Putamen (tissue), 1 donor: ENCODE data around the gene ANTXR1.

ENCODE experiments used
- DNase-seq: peaks from one replicate; pipeline ENCODE4 v3.0.0-alpha.2; 2016; ENCODE audit warnings: low spot score

The ANTXR1 gene

DNA sequence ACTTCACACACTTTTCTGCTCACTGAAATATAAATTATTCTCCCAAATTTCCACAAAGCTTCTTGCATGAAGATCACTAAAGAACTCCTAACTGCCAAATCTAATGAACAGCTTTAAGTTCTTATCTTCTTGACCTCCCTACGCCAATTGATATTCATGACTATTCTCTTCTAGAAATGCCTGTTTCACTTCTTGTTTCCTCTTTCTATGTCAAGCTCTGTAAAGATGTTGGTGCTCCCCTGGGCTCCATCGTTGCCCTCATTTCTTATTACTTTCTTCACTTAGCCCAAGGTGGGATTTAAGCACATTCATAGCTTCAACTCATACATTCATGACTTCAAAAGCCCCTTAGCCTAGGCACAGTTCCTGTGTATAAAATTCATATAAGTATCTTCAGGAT lies 9.2 kb upstream of the ANTXR1 start:
- DNase-seq = no peak

DNA sequence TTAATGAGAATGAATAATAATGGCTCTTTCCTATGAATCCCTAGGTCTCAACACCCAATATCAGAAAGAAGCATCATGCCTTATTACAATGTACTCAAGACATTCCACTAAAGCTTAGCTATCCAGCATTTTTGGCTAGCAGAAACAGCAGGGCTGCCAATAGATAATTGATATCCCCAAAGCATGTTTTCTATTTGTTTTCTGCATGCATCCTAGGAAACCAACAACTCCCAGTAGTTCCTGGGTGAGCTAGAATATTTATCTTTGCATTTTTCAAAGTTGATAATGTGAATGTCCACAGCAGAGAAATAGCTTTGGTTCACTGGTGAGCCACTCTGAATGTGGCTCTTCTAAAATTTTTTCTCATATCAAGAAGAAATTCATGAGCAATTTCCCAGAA lies 5.8 kb upstream of the ANTXR1 start:
- DNase-seq = no peak

DNA sequence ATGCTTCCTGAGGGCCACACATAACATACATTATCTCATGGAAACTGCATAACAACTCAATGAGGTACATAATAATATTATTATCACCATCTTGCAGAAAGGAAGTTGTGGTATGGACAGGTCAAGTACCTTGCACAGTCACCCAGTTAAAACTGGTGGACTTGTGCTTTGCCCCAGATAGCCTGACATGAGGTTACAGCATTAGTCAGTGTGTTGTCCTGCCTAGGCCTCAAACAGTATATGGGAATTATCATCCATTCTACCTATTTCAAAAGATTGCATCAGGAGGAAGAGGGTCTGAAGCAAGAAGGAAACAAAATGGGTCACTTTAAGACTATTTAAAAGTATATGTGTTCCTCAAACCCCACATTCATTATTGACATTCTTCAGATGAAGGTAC lies 5.4 kb upstream of the ANTXR1 start:
- DNase-seq = no peak

DNA sequence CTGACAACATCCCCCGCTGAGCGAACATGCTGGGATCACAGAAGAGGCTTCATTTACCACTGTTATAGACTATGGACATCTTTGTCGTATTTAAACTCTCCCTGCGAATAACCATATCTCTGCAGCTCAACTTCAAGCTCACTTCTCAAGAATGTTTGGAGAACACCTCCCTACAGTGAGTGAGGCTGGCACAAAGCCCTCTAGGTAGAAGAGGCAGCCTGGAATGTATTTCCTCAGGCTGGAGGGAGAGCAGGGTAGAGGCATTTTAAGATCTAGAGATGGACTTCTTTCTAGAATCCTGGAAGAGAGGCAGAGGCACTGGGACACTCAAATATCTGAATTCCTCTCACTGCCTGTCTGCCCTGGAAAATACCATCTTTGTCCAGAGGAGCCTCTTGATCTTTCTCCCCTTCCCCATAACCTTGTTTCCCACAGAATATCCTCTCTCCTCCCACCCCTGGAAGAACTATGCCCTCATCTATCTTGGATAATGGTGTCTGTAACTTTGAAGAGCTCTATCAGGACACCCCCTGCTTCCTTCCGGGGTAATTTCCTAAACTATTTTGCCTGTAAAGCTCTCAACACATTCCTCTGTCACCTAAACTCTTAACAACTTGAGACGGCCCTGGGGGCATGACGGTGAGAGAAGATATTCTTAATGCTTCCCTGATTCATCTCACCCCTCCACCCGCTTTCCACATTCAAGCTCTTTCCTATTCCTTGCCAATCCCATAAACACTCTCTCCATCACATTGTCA lies 2.4 kb upstream of the ANTXR1 start:
- no peak for DNase-seq

DNA sequence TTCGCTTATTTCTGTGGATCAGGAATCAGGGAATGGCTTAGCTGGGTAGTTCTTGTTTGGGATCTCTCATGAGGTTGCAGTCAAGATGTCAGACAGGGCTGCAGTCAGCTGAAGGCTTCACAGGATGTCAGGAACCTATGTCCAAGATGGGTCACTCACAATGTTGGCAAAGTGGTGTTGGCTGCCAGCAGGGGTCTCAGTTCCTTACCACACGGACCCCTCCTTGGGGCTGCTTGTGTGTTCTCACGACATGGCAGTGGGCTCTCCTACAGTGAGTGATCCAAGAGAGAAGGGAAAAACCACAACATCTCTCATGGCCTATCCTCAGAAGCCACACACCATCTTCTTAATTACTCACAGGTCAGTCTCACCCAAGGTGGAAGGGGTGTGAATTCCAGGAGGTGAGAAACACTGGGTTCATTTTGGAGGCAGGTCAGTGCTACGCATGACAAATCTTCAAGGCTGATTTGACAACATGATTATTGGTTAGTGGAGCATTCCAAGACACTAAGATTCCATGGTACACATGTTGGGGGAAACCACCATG lies 1.3 kb upstream of the ANTXR1 start:
- no peak for DNase-seq

DNA sequence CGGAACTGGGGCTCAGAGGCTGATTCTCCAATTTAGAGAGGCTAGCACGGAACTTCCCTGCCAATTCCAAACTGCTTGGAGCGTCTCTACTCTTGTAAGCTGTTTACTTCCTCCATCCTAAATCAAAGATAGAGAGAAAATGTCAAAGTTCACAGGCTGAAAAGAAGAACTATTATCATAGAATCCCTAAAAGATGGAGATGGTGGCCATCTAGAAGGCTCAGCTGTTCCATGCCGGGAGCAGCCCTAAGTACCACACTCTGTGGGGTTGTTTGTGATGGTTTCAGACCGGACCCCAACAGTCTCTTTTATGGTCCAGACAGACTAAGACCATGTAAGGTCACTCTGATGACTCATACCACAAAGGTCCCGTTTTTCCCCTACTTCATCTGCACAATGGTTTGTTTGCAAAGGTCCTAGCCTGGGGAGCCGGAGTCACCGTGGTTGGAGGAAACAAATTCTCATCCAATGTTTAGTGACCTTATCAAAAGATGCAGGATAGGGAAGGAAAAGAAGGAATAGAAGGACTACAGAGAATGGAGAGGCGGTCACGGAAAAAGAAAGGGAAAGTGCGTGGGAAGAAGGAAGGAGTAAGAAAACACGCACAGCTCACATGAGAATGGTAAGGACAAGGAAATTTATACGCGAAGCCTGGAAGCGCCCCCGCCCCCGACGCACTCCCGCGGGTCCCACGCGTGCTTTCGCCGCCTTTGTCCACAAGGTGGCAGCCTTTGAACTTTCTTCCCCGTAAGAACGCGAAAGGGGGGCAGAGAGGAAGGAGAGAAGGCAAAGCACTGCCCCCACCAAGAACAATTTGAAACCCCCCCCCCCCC lies 453 bp upstream of the ANTXR1 start:
- DNase-seq = peak; percentile 72

DNA sequence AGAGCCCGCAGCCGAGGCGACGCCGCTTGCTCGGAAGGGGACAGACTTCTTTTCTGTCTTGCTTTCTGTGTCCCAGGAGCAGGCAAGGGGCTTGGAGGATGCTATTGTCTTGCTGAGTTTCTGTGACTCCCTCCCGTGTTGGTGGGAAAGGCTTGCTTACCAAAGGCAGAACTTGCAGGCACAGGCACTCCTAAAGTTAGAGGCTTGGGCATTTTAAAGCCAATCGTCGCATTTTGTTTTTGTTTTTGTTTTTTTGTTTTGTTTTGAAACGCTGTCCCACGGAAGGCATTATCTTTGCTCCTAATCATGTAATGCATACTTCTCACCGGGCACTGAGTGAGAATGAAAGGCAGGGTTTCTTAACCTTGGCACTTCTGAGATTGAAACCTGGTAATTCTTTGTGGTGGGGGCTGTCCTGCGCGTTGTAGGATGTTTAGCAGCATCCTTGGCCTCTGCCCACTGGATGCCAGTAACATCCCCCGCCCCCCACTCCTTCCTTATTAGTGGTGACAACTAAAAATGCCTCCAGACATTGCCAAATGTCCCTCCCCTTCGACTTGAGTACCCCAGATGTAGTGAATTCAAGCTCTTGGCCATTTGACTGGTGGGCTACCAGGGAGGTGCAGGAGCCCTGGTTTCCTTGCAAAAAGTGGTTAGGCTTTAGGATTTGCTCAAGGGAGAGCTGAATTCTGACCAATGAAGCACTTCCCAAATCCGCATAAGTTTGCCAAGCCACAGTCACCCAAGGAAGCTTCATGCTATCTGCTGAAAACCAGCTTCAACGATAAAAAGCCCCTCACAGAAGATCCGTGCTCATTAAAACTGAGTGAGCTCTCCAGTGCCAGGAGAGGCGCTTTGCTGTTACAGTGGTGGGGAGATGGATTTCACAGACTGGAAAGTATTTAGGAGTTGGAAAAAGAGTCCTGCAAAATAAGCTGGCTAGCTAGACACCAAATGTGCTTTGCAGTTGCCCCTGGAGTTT lies 1.2 kb downstream of the ANTXR1 start:
- DNase-seq = no peak

DNA sequence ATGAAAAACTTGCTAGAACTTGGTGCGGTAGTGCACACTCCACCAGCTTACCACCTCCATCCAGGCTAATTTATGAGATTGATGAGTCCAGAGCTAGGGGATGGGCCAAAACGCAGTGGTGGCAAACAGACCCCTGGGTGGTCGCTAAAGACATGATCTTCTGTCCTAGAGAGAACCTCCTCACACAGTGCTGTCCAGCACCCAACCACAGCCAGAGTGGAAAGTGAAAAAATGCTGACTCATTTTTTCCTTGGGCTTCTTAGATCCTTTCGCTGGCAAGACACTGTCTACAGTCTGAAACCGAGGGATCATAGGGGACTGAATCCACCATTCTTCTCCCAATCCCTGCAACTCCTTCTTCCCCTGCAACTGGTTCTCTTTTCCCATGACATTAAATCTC lies 4.1 kb downstream of the ANTXR1 start:
- DNase-seq = no peak

DNA sequence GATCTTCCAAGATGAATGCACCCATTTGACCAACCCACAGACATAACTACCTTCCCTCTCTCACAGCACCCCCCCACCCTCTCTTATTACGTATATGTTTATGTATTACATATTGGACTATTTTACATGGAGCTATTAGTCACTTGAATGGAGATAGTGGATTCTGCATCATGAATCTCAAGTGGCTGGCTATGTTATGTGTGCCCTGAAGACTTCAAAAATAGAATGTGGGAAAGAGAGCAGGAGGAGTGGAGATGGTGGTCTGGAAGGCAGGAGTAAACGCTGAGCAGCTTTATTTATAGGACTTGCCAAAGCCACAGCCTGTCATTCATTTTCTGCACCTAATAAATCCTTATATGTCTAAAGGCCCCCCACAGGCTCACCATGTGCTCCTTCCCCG lies 4.9 kb downstream of the ANTXR1 start:
- DNase-seq = no peak

DNA sequence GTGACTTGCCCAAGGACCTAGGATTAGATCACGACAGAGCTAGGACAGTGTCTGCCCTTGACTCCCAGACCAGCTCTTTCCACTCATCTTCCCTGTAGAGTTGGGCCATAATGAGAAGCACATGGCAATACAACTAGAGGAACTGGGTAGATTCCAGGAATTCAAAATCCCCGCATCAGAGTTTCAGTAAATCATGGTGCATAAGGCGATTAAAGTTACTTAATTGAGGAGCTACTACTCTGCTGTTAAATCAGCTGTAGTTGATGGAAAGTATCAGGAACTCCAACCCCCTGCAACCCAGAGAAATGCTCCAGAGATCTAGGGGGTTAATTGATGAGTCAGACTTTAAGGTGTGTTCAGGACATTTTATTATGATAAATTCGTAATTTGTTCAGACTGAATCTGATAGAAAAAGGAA lies 5.7 kb downstream of the ANTXR1 start:
- no peak for DNase-seq

DNA sequence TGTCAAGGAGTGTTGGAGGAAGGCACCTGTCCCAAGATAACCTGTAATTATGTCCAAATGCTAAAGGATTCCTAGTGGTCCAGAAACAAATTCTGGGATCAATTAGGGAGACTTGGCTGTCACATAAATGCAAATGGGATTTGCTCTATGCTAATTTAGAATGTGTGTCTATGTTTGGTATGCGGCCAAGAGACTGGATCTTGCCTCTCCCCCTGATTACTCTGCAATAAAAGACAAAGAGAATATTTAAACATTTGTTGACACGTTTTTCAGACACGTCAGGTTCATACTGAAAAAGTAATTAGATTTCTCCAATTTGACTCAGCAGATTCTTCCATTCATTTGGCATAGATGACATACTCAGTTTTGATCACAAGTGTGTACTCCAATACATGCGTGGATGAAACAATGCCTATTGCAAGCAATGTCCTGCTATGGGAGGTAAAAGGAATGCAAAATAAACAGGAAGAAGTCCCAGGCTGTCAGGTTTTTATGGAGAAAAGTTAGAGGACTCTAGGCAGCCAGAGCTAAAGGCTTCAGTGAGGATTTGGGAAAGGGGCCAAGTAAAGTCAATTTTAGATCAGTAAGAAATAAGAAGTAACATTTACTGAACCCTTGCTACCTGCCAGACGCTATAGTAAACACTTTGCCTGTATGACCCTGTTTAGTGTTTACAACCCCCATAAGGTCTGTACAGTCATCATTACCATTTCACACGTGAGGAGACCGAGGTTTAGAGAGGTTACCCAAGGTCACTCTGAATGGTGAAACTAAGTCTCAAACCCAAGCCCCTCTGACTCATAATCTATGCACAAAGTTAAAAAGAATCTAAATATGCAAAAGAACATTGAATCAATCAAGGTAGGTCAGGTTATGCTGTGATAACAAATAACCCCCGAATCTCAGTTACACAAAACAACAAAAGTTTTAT lies 7.8 kb downstream of the ANTXR1 start:
- no peak for DNase-seq

DNA sequence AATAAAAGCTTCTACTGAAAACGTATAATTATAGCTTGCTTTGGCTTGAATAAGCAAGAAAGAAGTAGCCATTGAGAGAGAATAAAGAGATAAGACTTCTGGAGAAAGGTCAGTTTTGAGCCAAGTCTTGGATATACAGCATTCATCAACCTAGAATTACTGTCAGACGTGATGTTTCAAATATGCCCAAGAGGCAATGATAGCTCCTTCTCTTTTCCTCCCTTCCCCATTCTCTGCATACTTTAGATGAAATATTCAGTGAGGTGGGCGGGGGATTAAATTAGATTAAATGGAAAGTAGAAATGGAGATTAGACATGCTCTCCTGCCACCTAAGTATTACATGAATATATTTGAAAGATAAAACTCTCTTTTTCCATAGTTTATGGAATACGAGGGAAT lies 8.7 kb downstream of the ANTXR1 start:
- DNase-seq = no peak

DNA sequence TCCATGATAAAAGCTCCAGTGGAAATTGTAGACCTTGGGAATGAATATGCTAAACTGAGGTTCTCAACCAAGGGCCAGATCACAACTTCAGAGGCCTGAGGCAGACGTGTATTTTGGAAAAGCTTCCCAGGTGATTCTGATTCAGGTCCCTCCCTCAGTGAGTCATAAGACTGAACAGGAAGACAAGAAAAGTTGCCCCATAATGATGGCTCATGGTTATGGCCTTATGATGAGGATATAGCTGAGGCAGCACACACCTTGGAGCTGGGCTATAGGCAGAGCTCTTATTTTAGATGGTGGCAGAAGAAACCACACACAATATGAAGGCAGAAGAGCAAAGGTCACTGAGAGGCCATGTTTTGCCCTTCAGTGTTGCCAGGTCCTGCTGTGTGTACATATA lies 9.6 kb downstream of the ANTXR1 start:
- no peak for DNase-seq

DNA sequence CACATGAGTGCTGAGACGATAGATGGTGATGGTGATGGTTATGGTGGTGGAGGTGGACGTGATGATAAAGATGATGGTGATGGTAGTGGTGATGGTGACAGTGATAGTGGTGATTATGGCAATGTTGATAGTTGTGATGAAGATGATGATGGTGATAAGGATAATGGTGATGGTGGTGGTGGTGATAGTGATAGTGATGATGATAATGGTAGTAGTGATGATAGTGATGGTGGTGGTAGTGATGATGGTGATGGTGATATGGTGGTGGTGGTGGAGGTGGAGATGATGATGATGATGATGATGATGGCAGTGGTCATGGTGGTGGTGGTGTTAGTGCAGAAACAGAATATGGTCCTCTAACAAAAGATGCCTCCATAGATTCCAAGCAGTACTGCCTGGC lies 10.3 kb downstream of the ANTXR1 start:
- DNase-seq = no peak

DNA sequence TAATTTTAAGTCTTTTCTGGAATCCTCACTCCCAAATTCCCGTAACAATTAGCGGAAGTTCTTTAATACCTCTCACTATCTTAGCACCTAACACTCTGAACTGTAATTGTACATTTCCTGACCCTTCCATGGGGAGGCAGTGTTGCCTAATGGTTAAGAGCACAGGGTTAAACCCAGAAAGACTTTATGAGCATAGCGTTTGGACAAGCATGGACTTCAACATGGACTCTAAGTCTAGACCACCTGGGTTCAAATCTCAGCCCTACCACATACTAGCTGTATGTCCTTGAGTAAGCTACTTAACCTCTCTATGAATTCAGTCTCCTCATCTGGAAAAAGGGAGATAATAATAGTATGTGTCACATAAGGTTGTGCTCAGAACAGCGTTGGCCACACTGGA lies 13.0 kb downstream of the ANTXR1 start:
- DNase-seq = no peak

DNA sequence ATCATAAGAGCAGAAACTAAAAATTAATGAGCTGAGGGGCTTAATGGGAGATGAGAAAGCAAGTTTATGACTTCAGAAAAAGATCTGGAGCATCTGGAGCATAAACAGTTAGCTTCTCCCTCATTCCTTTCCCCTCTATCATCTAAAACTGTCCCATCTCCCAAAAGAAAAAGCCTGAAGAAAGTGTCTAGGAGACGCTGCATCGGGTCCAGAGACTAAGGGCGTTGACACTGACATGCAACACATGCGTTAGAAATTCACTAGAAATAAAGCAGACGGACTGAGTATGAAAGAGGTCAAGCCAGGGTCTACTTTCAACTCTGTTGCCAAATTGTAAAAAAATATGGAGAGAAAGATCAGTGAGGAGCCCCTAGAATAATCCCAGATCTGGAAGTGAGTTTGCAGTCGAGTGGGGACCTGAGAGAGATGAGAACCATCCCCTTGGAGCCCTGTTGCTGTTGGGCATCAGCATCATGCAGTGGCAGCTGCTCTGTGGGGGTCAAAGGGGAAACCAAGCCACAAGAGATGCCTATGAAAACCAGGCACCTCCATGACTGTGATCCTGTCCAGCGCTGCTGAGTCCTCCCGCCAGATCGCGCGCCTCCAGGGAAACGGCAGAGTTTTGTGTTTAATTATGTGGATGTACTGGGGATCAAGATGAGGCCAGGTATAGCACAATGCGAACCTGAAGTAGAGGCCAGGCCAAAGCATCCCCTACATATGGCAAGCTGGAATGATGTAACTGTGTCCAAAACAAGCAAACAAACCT lies 13.9 kb downstream of the ANTXR1 start:
- no peak for DNase-seq

DNA sequence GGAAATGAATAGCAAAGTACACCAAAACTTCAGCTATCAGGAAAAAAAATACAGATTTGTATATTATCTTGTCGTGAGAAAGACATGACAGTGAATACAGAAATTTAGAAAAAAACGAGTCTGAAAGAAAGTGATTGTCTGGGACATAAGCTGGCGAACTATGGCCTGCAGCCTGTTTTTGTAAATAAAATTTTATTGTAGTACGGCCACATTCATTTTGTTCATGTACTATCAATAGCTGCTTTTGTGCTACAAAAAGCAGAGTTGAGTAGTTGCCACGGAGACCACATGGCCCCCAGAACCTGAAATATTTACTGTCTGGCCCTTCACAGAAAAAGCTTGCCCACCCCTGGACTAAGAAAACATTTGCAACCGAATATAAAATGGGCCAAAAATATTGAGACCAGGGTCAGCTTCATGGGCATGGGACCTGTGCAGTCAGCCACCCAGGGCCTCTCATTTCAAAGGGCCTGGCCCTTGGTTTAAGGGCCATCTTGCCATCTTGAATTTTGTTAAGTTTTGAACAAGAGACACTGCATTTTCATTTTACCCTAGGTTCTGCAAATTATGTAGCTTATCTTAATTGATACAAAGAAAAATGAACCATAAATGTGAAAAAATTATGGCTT lies 17.9 kb downstream of the ANTXR1 start:
- DNase-seq = no peak

DNA sequence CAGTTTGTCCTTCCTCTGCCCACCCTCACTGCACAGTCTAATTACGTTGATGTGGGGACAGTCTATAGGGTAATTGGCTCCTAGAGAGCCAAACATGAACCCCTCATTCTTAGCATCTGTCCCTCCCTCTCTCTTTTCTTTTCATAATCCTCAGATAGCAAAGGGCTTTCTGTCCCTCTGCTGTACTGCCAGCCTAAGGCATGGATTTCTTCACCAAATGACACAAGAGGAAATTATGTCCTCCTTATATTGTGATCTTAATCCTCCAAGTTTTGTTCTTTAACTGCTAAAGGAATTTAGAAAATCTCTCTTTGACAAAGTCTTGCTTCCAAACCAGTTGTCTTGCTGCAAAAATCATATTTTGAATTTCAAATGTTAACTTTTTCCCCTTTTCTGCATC lies 18.5 kb downstream of the ANTXR1 start:
- DNase-seq = no peak

DNA sequence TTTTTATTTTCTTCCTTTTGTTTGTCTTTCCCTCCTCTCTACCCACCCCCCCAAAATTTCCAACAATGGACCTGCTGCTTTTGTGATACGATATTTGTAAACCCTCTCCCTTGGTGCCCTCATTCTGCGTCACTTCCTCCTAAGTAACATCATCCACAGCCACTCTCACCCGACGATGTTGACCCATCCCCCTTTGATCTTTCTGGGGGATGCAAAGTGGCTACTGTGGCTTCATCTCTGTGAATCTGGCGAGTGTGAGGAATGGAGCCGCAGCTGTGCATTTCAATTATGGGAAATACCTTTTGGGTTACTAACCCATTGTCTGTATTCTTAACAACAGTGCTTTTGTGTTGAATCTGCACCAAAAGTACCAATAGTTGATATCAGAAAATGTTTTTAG lies 19.4 kb downstream of the ANTXR1 start:
- no peak for DNase-seq
